Activated CD4-positive, alpha-beta T cell treated with anti-CD3 and anti-CD28 coated beads, Interleukin-2, amount 10 ng/mL, durations not matched to agents 7 days and 5 days (primary cell): Measurements from ENCODE around the gene CANT1. TPM values are rescaled to one million over a fixed set of nuclear protein-coding genes. Genes with fewer than 3 reads are reported as not detected.

ENCODE experiments used
- CTCF ChIA-PET: fragments of 350-600 bp; sonication (Branson Sonifier 250); formaldehyde crosslinking; loops from one replicate; lab custom pipeline; 2021; ENCODE audit warnings: antibody characterized with exemption; lab: Charles Lee
- POLR2A ChIA-PET: fragments of 350-600 bp; sonication (Branson Sonifier 250); formaldehyde crosslinking; loops from one replicate; lab custom pipeline; 2021; ENCODE audit warnings: antibody characterized with exemption; lab: Charles Lee
- DNase-seq: peaks from one replicate; pipeline ENCODE4 v3.0.0-alpha.2; 2020
- H3K27ac Mint-ChIP-seq: one replicate; pipeline ENCODE4 v1.8.0; 2021; ENCODE audit warnings: mild to moderate bottlenecking, moderate library complexity, mixed read lengths
- H3K27me3 Mint-ChIP-seq: one replicate; pipeline ENCODE4 v1.8.0; 2021; ENCODE audit warnings: mixed read lengths
- H3K36me3 Mint-ChIP-seq: one replicate; pipeline ENCODE4 v1.8.0; 2021; ENCODE audit warnings: low read depth, mixed read lengths
- H3K4me1 Mint-ChIP-seq: one replicate; pipeline ENCODE4 v1.8.0; 2021; ENCODE audit warnings: mixed read lengths
- H3K4me3 Mint-ChIP-seq: one replicate; pipeline ENCODE4 v1.8.0; 2021; ENCODE audit warnings: mild to moderate bottlenecking, moderate library complexity, mixed read lengths
- H3K9me3 Mint-ChIP-seq: one replicate; pipeline ENCODE4 v1.8.0; 2021; ENCODE audit warnings: mixed read lengths
- total RNA-seq, 2 experiments: library from RNA; stranded (reverse); gene quantifications; one replicate each; pipeline ENCODE4 v1.2.3, GENCODE V29; 2021

The CANT1 gene
- total RNA-seq, 2 experiments from 2014 or later, result 68.1 to 71.5 TPM

DNA sequence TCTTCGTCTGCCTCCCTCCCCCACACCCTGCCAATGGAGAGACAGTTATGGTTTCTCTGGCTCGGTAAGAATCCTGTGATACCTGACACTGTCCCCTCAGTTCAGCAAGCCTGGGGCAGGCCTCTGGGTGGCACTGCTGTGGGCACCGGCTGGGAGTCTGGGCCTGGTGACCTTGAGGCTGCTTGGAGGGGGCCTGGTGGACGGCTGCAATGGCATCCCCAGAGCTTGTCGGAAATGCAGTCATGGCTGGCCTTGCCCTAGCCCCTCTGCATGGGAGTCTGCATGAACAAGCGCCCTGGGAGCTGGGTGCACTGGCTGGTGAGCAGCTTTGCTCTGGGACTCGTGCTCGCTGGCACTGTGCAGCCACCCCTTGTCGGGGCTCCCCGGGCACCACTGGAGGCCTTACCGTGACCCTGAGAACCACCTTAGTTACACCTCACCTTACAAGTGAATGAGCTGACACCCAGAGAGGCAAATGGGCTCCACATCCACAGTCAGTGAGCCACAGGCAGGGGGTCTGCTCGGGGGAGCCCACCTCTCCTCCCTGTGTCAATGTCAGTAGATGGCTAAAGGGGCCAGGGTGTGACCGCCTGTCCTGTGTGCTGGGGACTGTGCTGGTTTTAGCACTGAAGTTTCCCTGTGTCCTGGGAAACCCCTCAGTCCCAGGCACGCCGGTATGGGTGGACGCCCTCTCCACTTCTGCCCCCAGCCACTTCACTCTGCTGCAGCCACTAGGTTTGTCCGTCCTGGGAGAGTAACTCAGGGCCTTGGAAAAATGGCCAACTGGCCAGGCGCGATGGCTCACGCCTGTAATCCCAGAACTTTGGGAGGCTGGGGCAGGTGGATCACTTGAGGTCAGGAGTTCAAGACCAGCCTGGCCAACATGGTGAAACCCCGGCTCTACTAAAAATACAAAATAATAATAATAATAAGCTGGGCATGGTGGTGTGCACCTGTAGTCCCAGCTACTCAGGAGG, 31.3 kb downstream of the CANT1 start:
- Mint-ChIP-seq H3K4me1 (peaks cover 31% of the 10 kb centered on the region), H3K36me3 (peaks cover 10% of the 10 kb centered on the region), H3K9me3 (no peaks in the 10 kb centered on the region), H3K4me3 (peak overlapping the region; percentile 79), H3K27me3 (no peaks in the 10 kb centered on the region), H3K27ac (peak overlapping the region; percentile 95)
- no peak for DNase-seq
- ChIA-PET CTCF (interaction anchor here (1.0 to 2.2 kb wide), 5 partner anchors 7 to 113 kb away, joined by 3 to 5 read pairs (median 5); no protein-coding TSS in a partner anchor), POLR2A (no interaction called here)

DNA sequence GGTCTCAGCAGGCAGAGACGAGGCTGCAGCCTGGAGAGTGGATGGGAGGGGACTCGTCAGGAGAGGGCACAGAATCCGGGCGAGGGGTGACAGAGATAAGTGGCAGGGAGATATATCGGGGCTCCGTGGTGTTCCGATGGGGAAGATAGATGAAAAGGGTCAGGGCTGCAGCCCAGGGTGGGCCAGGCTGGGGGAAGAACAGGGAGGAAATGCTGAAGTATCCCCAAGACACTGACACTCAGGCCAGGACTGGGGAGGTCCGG, 32.0 kb downstream of the CANT1 start:
- no peaks in the 10 kb centered on the region for H3K9me3 Mint-ChIP-seq
- peaks cover 11% of the 10 kb centered on the region for H3K36me3 Mint-ChIP-seq
- ChIA-PET POLR2A (no interaction called here), CTCF (interaction anchor here (1.6 to 2.2 kb wide), 2 partner anchors 8 to 12 kb away, joined by 4 to 5 read pairs; no protein-coding TSS in a partner anchor)
- peaks cover 31% of the 10 kb centered on the region for H3K4me1 Mint-ChIP-seq
- DNase-seq, result no peak
- H3K27me3 Mint-ChIP-seq, result no peaks in the 10 kb centered on the region
- peak overlapping the region; percentile 51 for H3K27ac Mint-ChIP-seq
- H3K4me3 Mint-ChIP-seq, result peak overlapping the region; percentile 79

DNA sequence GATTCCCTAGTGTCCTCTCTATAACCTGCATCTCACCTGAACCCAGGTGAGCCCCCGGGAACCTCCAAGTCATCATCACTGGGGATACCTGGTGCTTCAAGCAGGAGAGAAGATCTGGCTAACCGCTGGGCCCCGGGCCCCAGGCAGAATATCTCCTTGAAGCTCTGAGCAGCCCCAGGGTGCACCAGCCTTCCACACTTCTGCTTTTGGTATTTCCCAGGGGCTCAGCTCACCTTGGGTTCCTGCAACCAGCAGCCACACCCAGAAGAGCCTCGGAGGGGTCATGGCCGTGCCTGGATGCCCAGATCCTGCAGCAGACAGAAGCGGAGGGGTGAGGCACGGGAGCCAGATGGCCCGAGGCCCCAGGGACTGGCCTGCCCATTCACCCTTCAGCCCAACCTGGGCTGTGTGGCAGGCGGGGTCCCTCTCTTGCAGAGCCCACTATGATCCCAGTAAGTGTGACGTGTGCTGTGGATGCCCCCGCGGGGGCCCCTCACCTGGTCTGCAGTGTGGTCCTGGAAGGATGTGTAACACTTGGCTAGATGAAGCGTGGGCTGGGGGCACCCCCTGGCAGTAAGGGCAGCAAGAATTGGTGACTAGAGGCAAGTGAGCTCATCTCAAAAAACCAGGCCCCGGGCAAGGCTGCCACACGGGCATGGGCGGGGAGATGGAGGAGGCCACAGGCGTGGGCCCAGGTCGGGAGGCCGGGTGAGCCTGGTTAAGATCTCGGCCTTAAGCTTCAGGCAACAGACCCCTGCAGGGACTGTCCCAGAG, 32.5 kb downstream of the CANT1 start:
- Mint-ChIP-seq H3K27ac (peak overlapping the region; percentile 51), H3K9me3 (no peaks in the 10 kb centered on the region), H3K36me3 (peaks cover 15% of the 10 kb centered on the region), H3K4me3 (peak overlapping the region; percentile 79), H3K27me3 (no peaks in the 10 kb centered on the region), H3K4me1 (peaks cover 31% of the 10 kb centered on the region)
- no peak for DNase-seq
- ChIA-PET CTCF (interaction anchor here (1.6 to 2.2 kb wide), 2 partner anchors 9 to 12 kb away, joined by 4 to 5 read pairs; no protein-coding TSS in a partner anchor), POLR2A (no interaction called here)

DNA sequence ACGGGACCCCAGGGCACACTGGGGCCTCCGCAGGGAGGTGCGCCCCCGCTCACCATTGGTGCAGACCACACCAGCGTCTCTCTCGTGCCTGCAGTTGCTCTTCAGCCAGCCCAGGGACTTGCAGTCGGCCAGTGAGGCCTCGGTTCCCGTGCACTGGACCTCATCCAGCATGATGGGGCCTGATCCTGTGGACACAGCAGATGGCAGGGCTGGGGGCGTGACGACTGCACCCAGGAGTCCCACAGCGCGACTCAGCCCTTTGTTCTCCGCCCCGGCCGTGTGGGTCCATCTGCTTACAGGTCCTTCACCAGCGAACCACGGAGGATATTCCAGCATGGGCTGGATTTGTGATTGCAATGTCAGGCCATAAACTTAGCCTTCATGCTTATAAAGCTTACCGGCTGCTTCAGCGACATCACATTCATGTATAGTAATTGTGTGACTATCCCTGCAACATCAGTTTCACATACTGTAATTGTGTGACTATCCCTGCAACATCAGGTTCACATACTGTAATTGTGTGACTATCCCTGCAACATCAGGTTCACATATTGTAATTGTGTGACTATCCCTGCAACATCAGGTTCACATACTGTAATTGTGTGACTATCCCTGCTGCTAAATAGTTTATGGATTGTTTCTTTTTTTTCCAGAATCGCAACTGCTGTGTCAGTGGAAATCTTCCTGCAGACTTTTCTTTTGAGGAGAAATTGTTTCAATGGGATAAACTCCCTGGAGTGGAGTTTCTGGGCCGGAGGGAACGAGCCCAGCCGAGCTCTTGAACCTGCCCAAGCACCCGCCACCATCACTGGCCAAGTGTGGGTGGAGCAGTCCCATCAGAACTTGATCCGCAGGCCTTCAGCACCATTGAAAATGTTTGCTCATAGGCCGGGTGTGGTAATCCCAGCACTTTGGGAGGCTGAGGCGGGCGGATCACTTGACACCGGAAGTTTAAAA, 34.7 kb downstream of the CANT1 start:
- Mint-ChIP-seq H3K27ac (no peak overlapping the region), H3K27me3 (no peaks in the 10 kb centered on the region), H3K36me3 (peaks cover 28% of the 10 kb centered on the region), H3K4me3 (no peak overlapping the region), H3K9me3 (no peaks in the 10 kb centered on the region), H3K4me1 (peaks cover 35% of the 10 kb centered on the region)
- CTCF ChIA-PET, result no interaction called here
- POLR2A ChIA-PET, result no interaction called here
- no peak for DNase-seq

DNA sequence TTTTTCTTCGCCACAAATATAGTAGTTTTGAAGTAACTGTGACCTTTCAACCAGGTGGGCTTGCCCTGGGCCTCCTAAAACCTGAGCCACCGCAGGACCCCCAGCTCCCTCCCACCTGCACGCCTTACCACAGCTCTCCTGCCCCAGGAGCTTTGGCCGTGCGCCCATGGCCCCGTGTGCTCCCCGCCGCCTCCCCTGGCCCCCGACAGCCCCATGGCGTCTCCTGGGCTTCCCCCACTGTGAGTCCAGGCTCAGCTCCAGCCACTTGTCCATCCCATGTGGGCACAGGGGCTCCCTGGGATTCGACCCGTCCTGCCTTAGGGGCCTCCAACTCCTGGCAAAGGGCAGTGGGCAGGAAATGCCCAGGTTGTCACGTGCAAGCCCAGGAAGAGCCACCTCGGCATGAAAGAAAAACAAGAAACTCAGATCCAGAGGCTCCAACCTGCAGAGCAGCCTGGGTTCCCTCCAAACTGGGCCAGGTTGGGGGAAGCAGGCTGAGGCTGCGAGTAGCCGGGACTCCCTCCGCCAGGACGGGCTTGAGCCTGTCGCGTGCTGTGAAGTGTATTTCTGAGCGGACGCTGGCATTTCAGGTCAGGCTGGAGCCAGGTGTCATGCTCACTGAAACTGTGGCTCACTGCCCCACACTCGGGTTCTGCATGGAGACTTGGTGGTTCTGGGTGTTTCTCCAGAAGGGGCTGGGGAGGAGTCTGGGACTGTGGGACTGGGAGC, 35.6 kb downstream of the CANT1 start:
- DNase-seq, result no peak
- POLR2A ChIA-PET, result no interaction called here
- Mint-ChIP-seq H3K9me3 (no peaks in the 10 kb centered on the region), H3K36me3 (peaks cover 28% of the 10 kb centered on the region), H3K27ac (peak overlapping the region; percentile 31), H3K27me3 (no peaks in the 10 kb centered on the region), H3K4me1 (peaks cover 34% of the 10 kb centered on the region), H3K4me3 (no peak overlapping the region)
- CTCF ChIA-PET, result no interaction called here

DNA sequence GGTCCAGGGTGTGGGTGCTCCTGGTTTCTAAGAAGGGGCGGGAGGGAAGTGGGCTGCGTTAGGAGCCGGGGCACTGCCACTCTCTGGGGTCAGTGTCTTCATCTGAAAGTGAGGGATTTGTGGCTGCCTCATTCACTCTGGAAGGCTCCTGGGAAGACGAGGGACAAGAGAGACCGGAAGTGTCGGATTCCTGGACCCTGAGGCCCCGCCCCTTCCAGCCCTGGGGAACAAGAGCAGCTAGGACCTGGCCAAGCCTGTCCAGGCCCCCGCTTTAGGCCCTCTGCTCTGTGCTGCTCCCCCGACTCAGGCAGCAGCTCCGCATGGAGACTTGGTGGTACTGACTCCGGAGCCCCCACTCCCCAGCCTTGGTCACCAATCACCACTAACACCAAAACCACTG, 36.4 kb downstream of the CANT1 start:
- CTCF ChIA-PET, result interaction anchor here (0.5 kb wide), 1 partner anchor 46 kb away, joined by 3 read pairs; no protein-coding TSS in a partner anchor
- H3K36me3 Mint-ChIP-seq, result peaks cover 28% of the 10 kb centered on the region
- DNase-seq, result no peak
- POLR2A ChIA-PET, result no interaction called here
- peaks cover 33% of the 10 kb centered on the region for H3K4me1 Mint-ChIP-seq
- no peak overlapping the region for H3K4me3 Mint-ChIP-seq
- H3K27ac Mint-ChIP-seq, result no peak overlapping the region
- H3K9me3 Mint-ChIP-seq, result no peaks in the 10 kb centered on the region
- no peaks in the 10 kb centered on the region for H3K27me3 Mint-ChIP-seq

DNA sequence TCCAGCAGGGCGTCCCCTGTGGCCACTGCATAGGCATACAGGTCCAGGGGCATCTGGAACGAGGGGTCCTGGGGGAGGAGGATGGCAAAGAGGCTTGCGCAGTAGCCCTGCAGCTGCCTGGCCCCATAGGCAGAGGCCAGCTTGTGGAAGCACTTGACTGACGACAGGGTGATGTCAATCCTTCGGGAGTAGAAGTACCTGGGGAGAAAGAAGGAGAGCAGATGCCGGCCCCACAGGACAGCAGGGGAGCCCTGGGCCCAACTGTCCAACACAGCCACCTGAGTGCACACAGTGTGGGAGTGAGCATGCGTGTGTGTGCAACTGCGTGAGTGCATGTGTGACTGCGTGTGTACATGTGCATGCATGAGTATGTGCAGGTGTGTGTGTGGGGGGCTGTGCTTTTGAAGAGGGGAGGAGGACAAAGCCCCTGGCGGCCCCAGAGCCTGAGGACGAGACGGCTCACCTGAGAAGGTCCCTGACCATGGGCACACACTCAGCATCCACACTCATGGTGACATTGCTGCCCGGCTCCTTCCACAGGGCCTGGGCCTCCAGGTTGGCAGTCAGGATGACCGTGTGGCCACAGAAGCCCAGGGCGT, 37.0 kb downstream of the CANT1 start:
- H3K4me3 Mint-ChIP-seq, result no peak overlapping the region
- no peak for DNase-seq
- peak overlapping the region; percentile 52 for H3K27ac Mint-ChIP-seq
- H3K4me1 Mint-ChIP-seq, result peaks cover 27% of the 10 kb centered on the region
- no peaks in the 10 kb centered on the region for H3K27me3 Mint-ChIP-seq
- no peaks in the 10 kb centered on the region for H3K9me3 Mint-ChIP-seq
- CTCF ChIA-PET, result interaction anchor here (0.5 to 2.5 kb wide), 4 partner anchors 8 to 107 kb away, joined by 3 to 20 read pairs (median 6); no protein-coding TSS in a partner anchor
- POLR2A ChIA-PET, result no interaction called here
- peaks cover 24% of the 10 kb centered on the region for H3K36me3 Mint-ChIP-seq

DNA sequence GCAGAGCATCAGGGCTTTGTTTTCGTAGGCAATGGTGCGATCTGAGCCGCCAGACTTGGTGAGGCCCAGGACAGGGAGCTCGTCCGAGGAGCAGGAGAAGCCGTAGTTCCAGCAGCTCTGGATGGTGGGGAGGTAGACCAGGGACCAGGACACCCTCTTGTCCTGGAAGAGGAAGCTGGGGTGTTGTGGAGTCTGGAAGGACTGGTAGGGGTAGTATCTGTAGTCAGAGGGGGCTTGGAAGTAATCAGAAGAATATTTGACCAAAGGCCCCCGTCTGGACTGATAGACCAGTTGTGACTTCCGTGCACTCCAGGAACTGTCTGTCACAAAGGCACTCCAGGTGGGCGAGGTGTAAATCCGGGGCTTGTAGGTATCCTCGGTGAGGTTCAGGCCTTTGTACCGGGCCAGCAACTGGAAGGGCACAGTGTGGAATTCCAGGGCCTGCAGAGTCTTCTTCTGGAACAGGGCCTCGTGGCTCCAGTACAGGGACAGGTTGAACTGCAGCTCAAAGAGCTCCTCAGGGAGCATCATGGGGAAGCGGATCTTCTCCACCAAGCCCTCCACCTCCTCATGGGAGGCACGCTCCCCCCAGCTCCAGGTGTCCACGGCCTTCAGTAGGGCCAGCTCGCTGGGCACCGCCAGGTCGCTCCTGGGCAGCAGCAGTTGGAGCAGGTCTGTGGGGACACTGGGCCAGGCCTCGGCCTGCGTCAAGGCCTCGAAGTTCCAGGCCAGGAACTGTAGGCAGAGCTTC, 37.6 kb downstream of the CANT1 start:
- DNase-seq, result no peak
- H3K36me3 Mint-ChIP-seq, result peaks cover 20% of the 10 kb centered on the region
- peaks cover 20% of the 10 kb centered on the region for H3K4me1 Mint-ChIP-seq
- CTCF ChIA-PET, result interaction anchor here (0.5 to 2.5 kb wide), 12 partner anchors 7 to 395 kb away, joined by 3 to 20 read pairs (median 3); partner anchors contain the start of genes DNAH17 and LGALS3BP
- H3K9me3 Mint-ChIP-seq, result no peaks in the 10 kb centered on the region
- H3K27me3 Mint-ChIP-seq, result no peaks in the 10 kb centered on the region
- no peak overlapping the region for H3K4me3 Mint-ChIP-seq
- no peak overlapping the region for H3K27ac Mint-ChIP-seq
- POLR2A ChIA-PET, result no interaction called here

DNA sequence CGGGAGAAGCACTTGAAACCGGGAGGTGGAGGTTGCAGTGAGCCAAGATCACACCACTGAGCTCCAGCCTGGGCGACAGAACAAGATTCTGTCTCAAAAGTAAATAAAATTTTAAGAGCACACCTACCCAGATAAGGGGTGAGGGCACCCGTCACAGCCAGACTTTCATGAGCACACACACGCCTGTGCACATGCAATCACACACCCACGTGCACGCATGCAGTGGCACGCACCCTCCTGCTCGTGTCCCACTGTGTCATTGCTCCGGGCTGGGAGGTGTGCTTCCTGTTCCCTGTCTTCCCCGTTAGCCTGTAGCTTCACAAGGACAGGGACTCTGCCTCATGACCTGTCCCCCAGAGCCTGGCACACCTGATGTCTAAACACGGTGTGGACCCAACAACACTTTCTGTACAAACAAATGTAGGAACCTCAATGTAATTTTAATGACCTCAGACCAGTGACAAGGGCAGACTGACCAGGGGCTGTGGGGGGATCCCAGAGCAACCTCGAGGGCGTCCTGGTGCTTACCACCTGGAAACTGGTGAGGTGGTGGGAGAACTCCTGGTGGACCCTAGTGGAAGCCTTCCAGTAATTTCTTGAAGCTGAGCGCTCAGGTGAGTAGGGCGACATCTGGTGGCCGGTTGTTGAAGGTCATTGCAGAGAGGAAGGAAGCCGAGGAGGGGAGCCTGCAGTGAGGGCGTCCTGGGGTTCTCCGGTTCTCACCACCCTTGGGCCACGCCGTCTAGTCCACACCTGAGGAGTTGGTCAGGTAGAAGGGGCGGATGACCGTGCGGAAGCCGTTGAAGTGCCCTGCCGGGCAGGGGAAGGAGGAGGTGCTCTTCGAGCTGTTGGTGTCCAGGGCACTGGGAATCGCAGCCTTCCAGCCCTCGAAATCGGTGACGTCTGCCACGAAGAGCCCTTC, 38.5 kb downstream of the CANT1 start:
- Mint-ChIP-seq H3K27me3 (no peaks in the 10 kb centered on the region), H3K27ac (peak overlapping the region; percentile 10), H3K36me3 (peaks cover 20% of the 10 kb centered on the region), H3K9me3 (no peaks in the 10 kb centered on the region), H3K4me3 (no peak overlapping the region), H3K4me1 (peaks cover 18% of the 10 kb centered on the region)
- DNase-seq, result peak; percentile 82
- CTCF ChIA-PET, result interaction anchor here (0.5 to 2.5 kb wide), 14 partner anchors 8 to 354 kb away, joined by 3 to 20 read pairs (median 4); partner anchors contain the start of gene LGALS3BP
- POLR2A ChIA-PET, result no interaction called here

DNA sequence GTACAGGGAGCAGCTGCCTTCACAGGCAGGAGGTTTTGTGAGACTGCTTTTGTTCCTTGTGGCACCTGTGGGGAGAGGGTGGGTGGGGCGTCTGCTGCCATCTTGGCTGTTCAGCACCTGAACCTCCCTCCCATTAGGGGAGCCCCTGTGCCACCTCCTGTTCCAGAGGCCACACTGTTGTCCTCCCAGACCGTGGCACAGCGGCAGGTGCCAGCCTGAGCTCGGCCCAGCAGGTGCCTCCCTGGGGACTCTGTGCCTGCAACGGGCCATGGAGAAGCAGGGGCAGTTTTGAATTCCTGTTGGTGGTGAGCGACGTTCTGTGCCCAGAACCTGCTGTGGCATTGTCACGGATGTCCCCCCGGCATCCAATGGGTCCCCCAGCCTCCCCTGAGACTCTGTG, 39.7 kb downstream of the CANT1 start:
- H3K36me3 Mint-ChIP-seq, result peaks cover 22% of the 10 kb centered on the region
- H3K4me3 Mint-ChIP-seq, result no peak overlapping the region
- no peak for DNase-seq
- H3K27ac Mint-ChIP-seq, result no peak overlapping the region
- no peaks in the 10 kb centered on the region for H3K9me3 Mint-ChIP-seq
- H3K27me3 Mint-ChIP-seq, result no peaks in the 10 kb centered on the region
- H3K4me1 Mint-ChIP-seq, result peaks cover 12% of the 10 kb centered on the region
- POLR2A ChIA-PET, result no interaction called here
- CTCF ChIA-PET, result no interaction called here
